SK-N-SH (cell line): ENCODE results near the gene PGM2L1.

Source experiments
- CTCF ChIP-seq: fragments of 200-600 bp; sonication (generic); IDR thresholded peaks from 2 replicates; pipeline ENCODE4 v1.6.1; 2017; ENCODE audit warnings: antibody characterized with exemption, mild to moderate bottlenecking, moderate library complexity
- EP300 ChIP-seq, 2 experiments: IDR thresholded peaks; 2 replicates each; pipeline versions ENCODE4 v1.4.0 to v1.6.1; 2012; ENCODE audit warnings: borderline replicate concordance in 1 of 2, low read depth in 1 of 2, low read length in 1 of 2
- EZH2phosphoT487 ChIP-seq: fragments of 200-600 bp; sonication (generic); IDR thresholded peaks from 2 replicates; pipeline ENCODE4 v1.6.1; 2017; ENCODE audit warnings: low read depth, mixed run types, mild to moderate bottlenecking, antibody characterized with exemption, moderate library complexity, borderline replicate concordance
- NFIC ChIP-seq: IDR thresholded peaks from 2 replicates; pipeline ENCODE4 v1.4.0; 2012; ENCODE audit warnings: borderline replicate concordance
- SMC3 ChIP-seq: IDR thresholded peaks from 2 replicates; pipeline ENCODE4 v1.6.1; 2012; ENCODE audit warnings: low read depth, low read length, improper control_type of control experiment
- USF2 ChIP-seq: fragments of 150-350 bp; IDR thresholded peaks from 2 replicates; pipeline ENCODE4 v1.6.1; 2017; ENCODE audit warnings: antibody characterized with exemption, low read length, low read depth, borderline replicate concordance

GRCh38 chr11:74288911-74289310, 109.3 kb downstream of the PGM2L1 start:
- TF ChIP-seq CTCF (no peak), EP300 (IDR thresholded peaks at IDR 0.05; ENCODE audit: borderline replicate concordance in 1 of 2, low read depth in 1 of 2, low read length in 1 of 2) (no peak), USF2 (no peak), EZH2phosphoT487 (no peak), NFIC (no peak), SMC3 (no peak)
